Measurements from ENCODE around the gene ZHX3.
"Not testable (repeated sequence)": the region's sequence is repeated elsewhere in the genome, so short reads cannot be mapped to it uniquely, and the experiment has no call there.

Gene ZHX3

DNA sequence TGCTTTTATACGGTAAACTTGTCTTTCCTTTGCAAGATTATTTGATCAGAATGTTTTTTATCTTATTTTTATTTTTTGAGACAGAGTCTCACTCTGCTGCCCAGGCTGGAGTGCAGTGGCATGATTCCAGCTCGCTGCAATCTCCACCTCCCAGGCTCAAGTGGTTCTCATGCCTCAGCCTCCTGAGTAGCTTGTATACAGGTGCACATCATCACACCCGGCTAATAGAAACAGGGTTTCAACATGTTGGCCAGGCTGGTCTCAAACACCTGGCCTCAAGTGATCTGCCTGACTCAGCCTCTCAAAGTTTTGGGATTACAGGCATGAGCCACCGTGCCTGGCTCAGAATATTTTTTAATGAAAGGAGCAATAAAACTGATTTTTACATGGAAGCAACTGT, 14.2 kb upstream of the ZHX3 start:
- no peak for DNase-seq

DNA sequence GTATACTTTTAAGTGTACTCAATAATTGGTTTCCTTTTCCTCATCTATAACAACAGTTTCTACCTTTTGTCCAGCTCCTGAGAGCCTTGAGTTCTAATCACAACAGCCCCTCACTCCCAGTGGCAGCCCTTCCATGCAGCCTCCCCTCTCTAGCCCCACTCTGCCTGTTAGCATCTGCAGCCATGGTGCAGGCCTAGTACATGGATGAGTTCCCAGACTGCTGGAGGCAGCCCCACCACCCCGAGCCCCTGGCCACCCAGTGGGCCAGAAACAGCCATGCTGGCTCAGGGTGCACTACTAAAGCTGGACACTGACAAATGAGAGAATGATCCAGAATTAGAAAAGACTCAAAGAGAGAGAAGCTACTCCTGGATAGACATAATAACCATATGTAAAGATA, 13.4 kb upstream of the ZHX3 start:
- DNase-seq = no peak

DNA sequence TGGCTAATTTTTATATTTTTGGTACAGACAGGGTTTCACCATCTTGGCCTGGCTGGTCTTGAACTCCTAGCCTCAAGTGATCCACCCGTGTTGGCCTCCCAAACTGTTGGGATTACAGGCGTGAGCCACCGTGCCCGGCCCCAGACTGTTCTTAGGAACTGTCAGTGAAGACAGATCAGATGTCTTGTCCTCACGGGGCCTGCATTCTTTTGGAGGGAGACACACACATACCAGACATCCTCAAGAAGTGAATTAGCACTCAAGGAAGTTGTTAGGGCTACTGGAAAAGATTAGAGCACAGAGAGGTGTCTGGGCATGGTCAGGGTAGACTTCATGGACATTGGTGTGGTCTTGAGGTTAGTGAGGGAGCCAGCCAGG, 12.8 kb upstream of the ZHX3 start:
- DNase-seq = no peak

DNA sequence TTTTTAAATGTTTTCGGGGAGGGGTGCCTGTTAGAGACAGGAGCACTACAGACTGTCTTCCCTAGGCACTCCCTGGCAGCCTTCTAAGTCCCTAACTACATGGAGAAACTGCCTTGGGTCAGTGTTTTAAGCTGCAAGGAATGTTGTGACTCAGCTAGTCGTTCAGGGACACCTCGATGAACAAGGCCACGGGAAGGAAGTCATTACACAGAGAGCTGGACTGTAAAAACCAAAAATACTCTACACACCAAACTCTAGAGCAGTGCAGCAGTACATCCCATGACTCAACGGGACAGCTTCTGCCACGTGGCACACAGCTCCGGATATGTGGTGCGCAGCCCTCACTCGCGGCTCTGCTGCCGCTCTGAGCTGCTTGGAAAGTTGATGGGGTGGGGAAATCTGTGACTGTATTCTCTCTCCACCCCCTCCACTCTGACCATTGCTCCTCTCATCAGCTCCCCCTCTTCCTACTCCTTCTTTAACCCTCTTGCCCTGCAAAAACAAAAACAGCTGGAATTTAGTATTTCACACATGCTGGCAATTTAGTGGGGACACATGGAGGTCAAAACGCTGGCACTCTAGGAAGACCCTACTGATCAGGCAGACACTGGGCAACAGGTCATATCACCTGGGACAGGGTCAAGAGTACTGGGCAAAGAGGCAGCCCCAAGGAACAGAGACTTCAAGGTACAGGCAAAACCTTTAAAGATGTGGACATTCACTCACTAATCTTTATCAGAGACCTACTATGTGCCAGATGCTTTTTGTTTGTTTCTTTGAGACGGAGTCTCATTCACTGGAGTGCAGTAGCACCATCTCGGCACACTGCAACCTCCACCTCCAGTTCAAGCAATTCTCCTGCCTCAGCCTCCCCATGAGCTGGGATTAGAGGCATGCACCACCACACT, 12.2 kb upstream of the ZHX3 start:
- peak; percentile 79 for DNase-seq

GRCh38 chr20:41327178-41327577, 9.6 kb upstream of the ZHX3 start:
- DNase-seq = no peak

GRCh38 chr20:41320976-41321375, 3.4 kb upstream of the ZHX3 start:
- no peak for DNase-seq

GRCh38 chr20:41320441-41320840, 2.9 kb upstream of the ZHX3 start:
- DNase-seq = no peak

- DNase-seq = no peak
Measured at GRCh38 chr20:41318271-41318649, 729 bp upstream of the ZHX3 start.

DNA sequence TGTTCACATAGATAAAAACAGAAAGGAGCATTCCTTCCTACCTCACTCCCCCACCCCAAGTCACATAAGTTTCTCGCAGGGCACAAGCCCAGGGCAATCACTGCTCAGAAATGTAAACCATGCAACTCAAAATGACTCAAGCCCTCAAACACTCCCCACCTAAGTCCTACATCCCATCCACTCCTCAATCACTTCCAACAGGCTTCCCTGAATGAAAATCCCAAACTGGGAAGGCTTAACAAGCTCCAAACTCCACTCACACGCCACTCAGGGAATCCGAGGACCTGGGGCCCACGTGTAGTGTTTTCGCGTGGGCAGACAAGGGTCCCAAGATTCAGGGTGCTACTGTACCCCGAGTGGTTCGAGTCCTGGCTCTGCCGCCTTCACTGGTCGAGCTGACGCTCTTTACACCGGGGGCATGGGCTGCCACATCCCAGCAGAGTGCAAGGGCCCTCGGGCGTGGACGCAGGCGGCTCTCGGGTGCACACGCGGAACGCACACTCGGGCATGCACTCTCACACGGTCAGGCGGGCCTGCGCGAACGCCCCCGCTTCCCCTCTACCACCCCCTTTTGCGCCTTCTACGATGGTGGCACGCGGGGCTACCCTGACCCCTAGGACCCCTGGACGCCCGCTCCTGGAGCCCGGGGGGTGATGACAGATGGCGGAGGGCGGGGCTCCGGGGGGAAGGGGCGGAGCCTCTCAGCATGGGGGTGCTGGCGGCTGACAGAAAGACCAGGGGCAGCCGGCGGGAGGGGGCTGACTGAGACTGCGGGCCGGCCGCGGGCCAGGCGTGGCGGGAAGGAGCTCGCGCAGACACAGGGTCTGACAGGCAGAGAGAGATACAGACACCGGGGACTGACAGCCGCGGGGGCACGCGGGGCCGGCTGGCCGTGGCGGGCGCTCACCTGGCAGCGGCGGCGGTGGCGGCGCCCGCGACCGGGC, 657 bp downstream of the ZHX3 start:
- DNase-seq = peak; percentile 87

- no peak for DNase-seq
Measured at GRCh38 chr20:41316051-41316450, 1.5 kb downstream of the ZHX3 start.

GRCh38 chr20:41314386-41314785, 3.1 kb downstream of the ZHX3 start:
- DNase-seq = no peak

DNA sequence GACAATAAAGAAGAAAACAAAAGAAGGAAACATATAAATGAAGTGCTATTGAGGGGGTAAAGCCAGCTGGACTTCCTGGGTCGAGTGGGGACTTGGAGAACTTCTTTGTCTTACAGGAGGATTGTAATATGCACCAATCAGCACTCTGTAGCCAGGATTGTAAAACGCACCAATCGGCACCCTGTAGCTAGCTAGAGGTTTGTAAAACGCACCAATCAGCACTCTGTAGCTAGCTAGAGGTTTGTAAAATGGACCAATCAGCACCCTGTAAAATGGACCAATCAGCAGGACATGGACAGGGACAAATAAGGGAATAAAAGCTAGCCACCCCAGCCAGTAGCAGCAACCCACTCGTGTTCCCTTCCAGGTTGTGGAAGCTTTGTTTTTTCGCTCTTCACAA, 5.5 kb downstream of the ZHX3 start:
- DNase-seq = not testable (repeated sequence)

- DNase-seq = no peak
Measured at GRCh38 chr20:41309817-41310216, 7.7 kb downstream of the ZHX3 start.

DNA sequence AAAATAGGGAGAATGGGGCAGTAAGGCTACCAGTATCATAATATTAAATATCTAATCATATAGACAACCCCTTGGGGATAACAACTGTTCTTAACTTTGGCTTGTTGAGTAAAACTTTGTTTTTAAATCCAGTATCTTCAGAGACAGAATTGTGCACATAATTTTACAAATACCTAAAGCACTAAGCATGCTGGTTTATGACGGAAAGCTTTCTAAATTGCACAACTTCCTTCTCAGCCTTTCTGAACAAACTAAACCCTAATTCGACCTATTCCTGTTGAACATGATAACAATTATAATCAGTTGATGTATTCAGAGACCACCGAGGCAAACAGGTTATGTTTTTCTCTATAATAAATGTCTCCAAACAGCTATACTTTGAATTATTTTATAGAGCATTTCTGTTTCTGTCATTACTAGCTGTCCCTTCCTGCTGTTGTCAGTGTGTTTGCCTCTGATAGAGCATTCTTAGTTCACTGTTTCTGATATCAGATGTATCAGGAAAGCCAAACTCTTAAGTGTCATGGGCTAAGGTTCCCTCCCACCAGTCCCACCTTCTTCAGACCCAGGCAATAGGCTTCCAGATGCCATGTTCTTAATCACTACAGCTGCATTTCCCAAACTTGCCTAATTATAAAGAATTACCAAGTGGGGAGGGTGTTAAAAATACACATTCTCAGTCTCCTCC, 8.7 kb downstream of the ZHX3 start:
- DNase-seq = no peak

DNA sequence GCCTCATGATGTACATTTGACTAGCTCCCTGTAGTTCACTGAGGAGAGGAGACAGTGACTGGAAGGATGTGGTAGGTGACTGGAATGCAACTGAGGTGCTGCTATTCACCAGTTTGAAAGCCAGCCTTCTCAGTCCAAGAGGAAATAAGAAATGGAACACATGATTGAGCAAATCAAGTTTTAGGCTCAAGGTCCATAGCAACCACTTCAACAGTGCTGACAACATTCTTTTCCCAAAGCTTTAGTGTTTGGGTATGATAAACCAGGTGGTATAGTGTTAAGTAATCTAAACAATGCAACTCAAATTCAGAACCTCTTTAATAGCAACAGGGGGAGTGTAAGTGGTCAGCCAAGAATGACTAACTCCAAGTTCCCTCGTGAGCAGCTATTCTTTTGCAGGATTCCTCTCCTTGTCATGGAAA, 9.2 kb downstream of the ZHX3 start:
- DNase-seq = no peak

DNA sequence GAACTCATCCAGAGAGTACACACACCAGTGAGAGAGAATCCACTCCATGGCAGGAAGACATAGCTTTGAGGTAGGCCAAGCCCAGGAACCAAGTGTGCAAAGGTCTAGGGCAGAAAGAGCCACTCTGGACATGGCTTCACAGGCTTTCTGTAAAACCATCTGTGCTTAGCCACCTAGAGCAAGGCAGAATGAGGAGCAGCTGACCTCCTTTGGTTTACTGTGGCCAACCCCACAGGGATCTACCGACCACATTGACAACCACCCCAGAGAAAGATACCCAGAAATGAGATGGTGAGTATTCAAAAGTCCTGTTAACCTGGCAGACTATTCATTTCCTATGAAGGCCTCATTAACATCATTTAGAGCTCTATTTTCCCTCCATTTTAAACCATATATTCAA, 10.5 kb downstream of the ZHX3 start:
- DNase-seq = no peak

DNA sequence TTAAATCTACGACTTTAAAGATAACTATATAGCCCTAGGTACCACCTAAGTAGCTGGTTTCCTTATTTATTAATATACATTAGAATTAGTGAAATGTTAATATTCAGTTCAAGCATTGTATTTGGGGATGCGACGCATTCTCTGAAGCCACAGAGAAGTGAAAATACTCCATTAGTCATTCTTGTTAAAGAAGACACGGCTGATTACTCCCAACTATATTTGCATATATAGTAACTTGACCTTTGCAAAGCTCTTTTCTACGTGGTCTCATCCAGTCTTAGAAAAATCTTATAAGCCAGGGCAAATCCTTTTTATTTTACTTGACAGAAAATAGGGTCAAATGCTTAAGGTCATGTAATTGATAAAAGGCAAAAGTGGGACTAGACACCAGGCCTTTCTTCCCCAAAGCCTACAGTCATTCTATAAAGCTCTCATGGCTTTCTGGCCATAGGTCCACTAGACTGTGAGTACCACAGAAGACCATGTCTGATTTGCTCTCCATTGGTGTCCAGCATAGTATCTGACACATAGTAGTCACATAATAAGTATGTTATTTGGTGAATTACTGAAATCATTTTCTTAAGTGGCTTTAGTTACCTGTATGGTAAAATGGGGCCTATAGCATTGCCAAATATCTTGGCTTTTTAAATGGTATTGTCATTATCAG, 11.3 kb downstream of the ZHX3 start:
- DNase-seq = no peak

DNA sequence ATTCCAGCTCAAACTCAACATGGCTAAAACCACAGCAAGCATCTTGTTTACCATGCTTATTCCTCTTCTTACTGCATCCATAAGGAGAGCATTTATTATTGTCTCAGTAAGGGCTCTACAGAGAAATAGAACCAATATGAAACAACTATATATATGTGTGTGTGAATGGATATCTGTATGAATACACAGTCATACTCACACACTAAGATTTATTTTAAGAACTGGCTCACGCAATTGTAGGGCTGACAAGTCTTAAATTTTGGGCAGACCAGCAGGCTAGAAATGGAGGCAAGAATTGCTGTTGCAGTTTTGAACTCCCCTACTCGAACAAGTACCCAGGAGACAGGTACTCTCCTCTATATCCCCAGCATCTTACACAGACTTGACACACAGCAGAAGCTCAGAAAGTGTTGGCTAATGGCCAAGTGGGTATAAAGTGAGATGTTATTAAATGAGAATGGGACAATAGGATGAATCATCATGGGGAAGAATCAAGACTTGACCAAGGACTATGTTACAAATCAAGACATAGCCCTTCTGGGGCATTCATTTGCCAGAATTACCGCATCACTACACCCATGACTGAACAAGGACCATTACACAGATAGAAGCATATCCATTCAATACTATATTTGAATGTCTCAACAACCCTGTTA, 13.0 kb downstream of the ZHX3 start:
- DNase-seq = no peak

DNA sequence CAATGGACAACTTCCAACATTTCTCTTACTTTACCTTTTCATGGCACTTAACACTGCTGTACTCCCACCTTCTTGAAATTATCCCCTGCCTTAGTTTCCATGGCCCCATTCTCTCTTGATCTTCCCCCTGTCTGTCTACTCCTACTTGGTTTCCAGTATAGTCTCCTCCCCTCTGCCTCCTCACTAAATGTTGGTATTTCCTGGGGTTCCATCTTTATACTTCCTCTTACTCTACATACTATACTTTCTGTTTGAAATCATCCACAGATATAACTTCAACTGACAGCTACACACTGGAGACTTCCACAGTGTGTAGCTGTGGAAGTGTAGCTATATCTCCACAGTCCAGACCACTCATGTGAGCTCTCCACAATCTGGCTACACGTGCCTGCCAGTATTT, 13.5 kb downstream of the ZHX3 start:
- DNase-seq = no peak

DNA sequence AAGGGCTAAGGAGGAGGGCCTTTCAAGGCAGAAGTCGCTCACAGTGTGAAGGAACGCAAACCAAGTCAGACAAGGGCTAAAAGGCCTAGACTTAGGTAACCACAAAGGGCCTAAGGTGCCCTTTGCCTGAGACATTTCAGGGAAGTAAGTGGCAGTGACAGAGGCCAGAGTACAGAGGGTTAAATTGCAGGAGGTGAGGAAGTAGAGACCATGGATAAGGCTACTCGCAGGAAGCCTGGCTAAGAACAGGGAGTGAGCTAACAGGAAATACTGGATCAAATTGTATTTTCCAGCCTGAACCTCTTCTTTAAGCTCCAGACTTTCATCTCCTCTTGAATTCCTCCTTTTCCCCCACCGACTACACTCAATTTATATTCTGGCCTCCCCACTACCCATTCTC, 16.6 kb downstream of the ZHX3 start:
- no peak for DNase-seq

DNA sequence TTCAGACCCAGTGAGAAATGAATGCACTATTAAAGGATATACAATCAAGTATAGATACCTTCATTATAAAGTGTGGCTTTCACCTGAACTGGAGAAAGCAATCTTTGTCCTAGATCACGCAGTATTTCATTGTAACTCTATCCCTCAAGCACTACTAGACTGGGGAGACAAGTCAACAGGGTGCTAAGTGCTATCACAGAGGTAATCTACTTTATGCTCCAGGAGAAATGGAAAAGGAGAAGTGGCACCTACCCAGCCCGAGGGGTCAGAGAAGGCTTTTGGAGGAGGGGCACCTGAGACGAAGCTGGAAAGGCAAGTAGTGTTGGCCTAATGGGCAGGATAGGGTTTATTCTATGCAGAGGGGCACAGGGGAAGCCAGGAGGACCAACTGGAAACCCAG, 17.1 kb downstream of the ZHX3 start:
- no peak for DNase-seq

GRCh38 chr20:41299899-41300298, 17.6 kb downstream of the ZHX3 start:
- DNase-seq = no peak

Measured in right hindlimb (tissue), 1 donor.